H9 (cell line): ENCODE data around the gene SDC3. TPM values are rescaled to one million over a fixed set of nuclear protein-coding genes. Genes with fewer than 3 reads are reported as not detected.
A peak's percentile ranks its signal among the peaks of the same experiment; 100 is the strongest.

ENCODE experiments used
- DNase-seq: peaks from one replicate; pipeline ENCODE4 v3.0.0-alpha.2; 2017
- H2AFZ ChIP-seq: one replicate; pipeline ENCODE4 v1.6.1; 2013; ENCODE audit warnings: mild to moderate bottlenecking, low read length, control low read depth, moderate library complexity
- H2AK5ac ChIP-seq: 2 replicates; pipeline ENCODE4 v1.6.1; 2013; ENCODE audit warnings: low read length, control low read depth, mixed read lengths; ENCODE audit not compliant: insufficient read length
- H2BK120ac ChIP-seq: one replicate; pipeline ENCODE4 v1.6.1; 2013; ENCODE audit warnings: low read depth, mild to moderate bottlenecking, low read length, control low read depth, inconsistent platforms; ENCODE audit not compliant: poor library complexity, severe bottlenecking
- H2BK12ac ChIP-seq: 2 replicates; pipeline ENCODE4 v1.6.1; 2013; ENCODE audit warnings: low read length, control low read depth, mixed read lengths, low read depth; ENCODE audit not compliant: insufficient read length
- H2BK15ac ChIP-seq: 2 replicates; pipeline ENCODE4 v1.6.1; 2013; ENCODE audit warnings: low read depth, low read length, control low read depth
- H2BK20ac ChIP-seq: one replicate; pipeline ENCODE4 v1.6.1; 2013; ENCODE audit warnings: low read depth, mild to moderate bottlenecking, low read length, control low read depth, inconsistent platforms; ENCODE audit not compliant: poor library complexity, severe bottlenecking
- H2BK5ac ChIP-seq: 2 replicates; pipeline ENCODE4 v1.6.1; 2013; ENCODE audit warnings: low read length, control low read depth, mixed read lengths; ENCODE audit not compliant: insufficient read length
- H3K14ac ChIP-seq: 2 replicates; pipeline ENCODE4 v1.6.1; 2013; ENCODE audit warnings: low read length, control low read depth; ENCODE audit not compliant: insufficient read depth
- H3K18ac ChIP-seq: 2 replicates; pipeline ENCODE4 v1.6.1; 2013; ENCODE audit warnings: low read depth, mild to moderate bottlenecking, mixed read lengths, low read length, control low read depth; ENCODE audit not compliant: insufficient read length
- H3K23ac ChIP-seq: 2 replicates; pipeline ENCODE4 v1.6.1; 2013; ENCODE audit warnings: low read length, control low read depth, mixed read lengths, low read depth; ENCODE audit not compliant: insufficient read length
- H3K23me2 ChIP-seq: 2 replicates; pipeline ENCODE4 v1.6.1; 2013; ENCODE audit warnings: low read depth, mild to moderate bottlenecking, mixed read lengths, low read length, control low read depth; ENCODE audit not compliant: insufficient read length, poor library complexity, severe bottlenecking
- H3K27ac ChIP-seq: 2 replicates; pipeline ENCODE4 v1.5.1; 2013; ENCODE audit warnings: low read length, control low read depth, mixed read lengths, low read depth; ENCODE audit not compliant: insufficient read length
- H3K27me3 ChIP-seq: 2 replicates; pipeline ENCODE4 v1.6.1; 2013; ENCODE audit warnings: low read length, control low read depth, inconsistent platforms; ENCODE audit not compliant: insufficient read depth
- H3K4ac ChIP-seq: 2 replicates; pipeline ENCODE4 v1.6.1; 2013; ENCODE audit warnings: low read depth, mild to moderate bottlenecking, control low read depth, inconsistent platforms, low read length, moderate library complexity
- H3K4me1 ChIP-seq: 2 replicates; pipeline ENCODE4 v1.6.1; 2013; ENCODE audit warnings: low read length, control low read depth, inconsistent platforms; ENCODE audit not compliant: insufficient read depth
- H3K4me2 ChIP-seq: 2 replicates; pipeline ENCODE4 v1.6.1; 2013; ENCODE audit warnings: low read length, control low read depth, mixed read lengths; ENCODE audit not compliant: insufficient read length, insufficient read depth
- H3K56ac ChIP-seq: 2 replicates; pipeline ENCODE4 v1.6.1; 2013; ENCODE audit warnings: low read depth, mild to moderate bottlenecking, mixed read lengths, low read length, control low read depth; ENCODE audit not compliant: insufficient read length
- H3K79me1 ChIP-seq: 2 replicates; pipeline ENCODE4 v1.6.1; 2013; ENCODE audit warnings: low read depth, mild to moderate bottlenecking, moderate library complexity, low read length, control low read depth, inconsistent platforms; ENCODE audit not compliant: insufficient read depth, poor library complexity, severe bottlenecking
- H3K79me2 ChIP-seq: 2 replicates; pipeline ENCODE4 v1.6.1; 2013; ENCODE audit warnings: low read length, control low read depth, inconsistent platforms; ENCODE audit not compliant: insufficient read depth
- H3K9ac ChIP-seq: 2 replicates; pipeline ENCODE4 v1.6.1; 2013; ENCODE audit warnings: low read length, control low read depth, mixed read lengths; ENCODE audit not compliant: insufficient read length; ENCODE audit errors: extremely low read depth
- H3K9me3 ChIP-seq: one replicate; pipeline ENCODE4 v1.6.1; 2013; ENCODE audit warnings: low read depth, low read length, inconsistent platforms; ENCODE audit not compliant: control insufficient read depth
- H3T11ph ChIP-seq: one replicate; pipeline ENCODE4 v1.6.1; 2013; ENCODE audit warnings: mild to moderate bottlenecking, low read length, control low read depth, inconsistent platforms
- H4K20me1 ChIP-seq: one replicate; pipeline ENCODE4 v1.6.1; 2013; ENCODE audit not compliant: control insufficient read depth, insufficient read length, insufficient read depth
- H4K5ac ChIP-seq: 2 replicates; pipeline ENCODE4 v1.6.1; 2013; ENCODE audit warnings: low read depth, mild to moderate bottlenecking, mixed read lengths, low read length, control low read depth; ENCODE audit not compliant: insufficient read length
- H4K8ac ChIP-seq: replicated peaks from 2 replicates; pipeline ENCODE4 v1.6.1; 2013; ENCODE audit warnings: low read length, control low read depth, mixed read lengths, low read depth; ENCODE audit not compliant: insufficient read length
- H4K91ac ChIP-seq: 2 replicates; pipeline ENCODE4 v1.6.1; 2013; ENCODE audit warnings: low read depth, mild to moderate bottlenecking, moderate library complexity, mixed read lengths, low read length, control low read depth; ENCODE audit not compliant: insufficient read length
- H3K27ac Mint-ChIP-seq, 3 experiments: 2 replicates in 2 of 3; 3 replicates in 1 of 3; pipeline ENCODE4 v1.8.0; 2020 to 2021; ENCODE audit warnings: mixed read lengths in 3 of 3, mild to moderate bottlenecking in 1 of 3, moderate library complexity in 1 of 3
- H3K27me3 Mint-ChIP-seq: 2 replicates; pipeline ENCODE4 v1.8.0; 2021; ENCODE audit warnings: low read depth, mild to moderate bottlenecking, moderate library complexity, mixed read lengths
- H3K36me3 Mint-ChIP-seq, 3 experiments: 2 replicates in 2 of 3; 3 replicates in 1 of 3; pipeline ENCODE4 v1.8.0; 2020 to 2021; ENCODE audit warnings: low read depth in 3 of 3, mixed read lengths in 3 of 3; ENCODE audit not compliant: insufficient read depth in 1 of 3
- H3K4me1 Mint-ChIP-seq, 2 experiments: 2 replicates each; pipeline ENCODE4 v1.8.0; 2020; ENCODE audit warnings: mixed read lengths in 2 of 2
- H3K4me3 Mint-ChIP-seq, 2 experiments: 2 replicates in 1 of 2; 3 replicates in 1 of 2; pipeline ENCODE4 v1.8.0; 2020 to 2021; ENCODE audit warnings: mild to moderate bottlenecking in 2 of 2, mixed read lengths in 2 of 2, moderate library complexity in 1 of 2
- H3K9me3 Mint-ChIP-seq, 2 experiments: 2 replicates in 1 of 2; 3 replicates in 1 of 2; pipeline ENCODE4 v1.8.0; 2020; ENCODE audit warnings: mild to moderate bottlenecking in 2 of 2, mixed read lengths in 2 of 2, moderate library complexity in 1 of 2
- CTCF ChIP-seq: fragments of 200-600 bp; sonication (generic); conservative IDR thresholded peaks from 3 replicates; pipeline ENCODE4 v1.8.0; 2021; ENCODE audit warnings: antibody characterized with exemption, mild to moderate bottlenecking
- WGBS: extraction: QIAGEN DNeasy Blood & Tissue Kit; methylation state at CpG from one replicate; pipeline ENCODE4 v1.1.7; 2013; ENCODE audit warnings: missing lambda C conversion rate, low lambda C conversion rate, mixed read lengths; ENCODE audit not compliant: insufficient read length; ENCODE audit errors: extremely low coverage; 5-methylcytosine and 5-hydroxymethylcytosine counted together
- total RNA-seq: library from RNA; stranded (reverse); gene quantifications from 2 replicates; pipeline ENCODE4 v1.2.1, GENCODE V29; 2021

The SDC3 gene
- total RNA-seq, 1 experiment from 2014 or later: 25.9 TPM

DNA sequence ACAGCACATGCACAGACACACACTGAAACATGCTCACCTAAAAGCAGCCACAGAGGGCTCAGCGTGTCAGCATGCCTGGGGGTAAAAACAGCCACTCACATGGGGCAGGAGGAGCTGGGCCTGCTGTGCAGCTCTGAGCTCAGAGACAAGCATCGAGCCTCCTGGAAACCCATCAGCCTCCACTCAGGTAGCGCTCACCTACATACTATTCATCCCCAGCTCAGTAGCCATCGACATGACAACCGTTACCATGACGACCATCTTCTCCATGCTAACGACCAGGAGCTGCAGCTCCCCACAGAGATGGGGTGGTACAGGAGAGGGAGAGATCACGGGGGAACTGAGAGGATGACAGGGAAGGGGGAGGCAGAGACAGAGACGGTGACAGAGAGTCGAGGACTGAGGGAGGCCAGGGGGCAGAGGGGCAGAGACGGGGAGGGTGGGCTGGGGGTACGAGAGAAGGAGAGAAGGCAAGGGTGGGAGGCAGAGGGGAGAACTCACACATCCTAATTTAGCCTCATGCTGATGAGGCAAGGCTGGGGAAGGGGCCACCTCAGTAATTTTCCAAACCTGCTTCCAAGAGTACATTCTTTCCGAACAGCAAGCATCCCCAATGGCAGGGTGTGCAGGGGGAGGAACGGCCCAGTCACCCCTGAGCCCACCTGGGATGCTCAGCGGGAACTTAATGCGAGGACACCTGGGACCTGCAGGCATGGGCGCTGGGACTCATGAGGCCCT lies 28.4 kb downstream of the SDC3 start:
- H3K9me3 Mint-ChIP-seq: no peaks in the 10 kb centered on the region
- no peak overlapping the region for H3K14ac ChIP-seq
- H2BK5ac ChIP-seq: no peak overlapping the region
- H3K79me2 ChIP-seq: no peaks in the 10 kb centered on the region
- H2AFZ ChIP-seq: no peak overlapping the region
- no peak overlapping the region for H2BK12ac ChIP-seq
- H3K27ac ChIP-seq: no peak overlapping the region
- H3K36me3 Mint-ChIP-seq: no peaks in the 10 kb centered on the region; a peak in 1 of 7 replicates
- no peak overlapping the region for H3K18ac ChIP-seq
- H3K79me1 ChIP-seq: no peaks in the 10 kb centered on the region
- no peak overlapping the region for H3K4me2 ChIP-seq
- H3K56ac ChIP-seq: no peak overlapping the region
- no CpG with 5 or more reads among the region's 17 CpGs for WGBS
- no peaks in the 10 kb centered on the region for H3K23me2 ChIP-seq
- H2AK5ac ChIP-seq: no peak overlapping the region
- no peak overlapping the region for H4K91ac ChIP-seq
- H3K4me1 ChIP-seq: peaks cover 4% of the 10 kb centered on the region; the same call in 1 of the 2 replicates
- H2BK20ac ChIP-seq: no peak overlapping the region
- no peaks in the 10 kb centered on the region for H3K27me3 ChIP-seq
- H3K27me3 Mint-ChIP-seq: no peaks in the 10 kb centered on the region
- no peak overlapping the region for H3K9ac ChIP-seq
- no peak overlapping the region for H4K8ac ChIP-seq
- no peak overlapping the region for H3K23ac ChIP-seq
- peaks cover 29 to 44% of the 10 kb centered on the region in 2 experiments for H3K4me1 Mint-ChIP-seq
- TF ChIP-seq CTCF: no peak
- H3K4ac ChIP-seq: no peak overlapping the region
- no peak overlapping the region for H3K4me3 Mint-ChIP-seq
- no peaks in the 10 kb centered on the region for H3K9me3 ChIP-seq
- H2BK15ac ChIP-seq: no peak overlapping the region
- H4K5ac ChIP-seq: no peak overlapping the region
- peak overlapping the region in 1 of 3 experiments; percentile 30; a peak in 1 of 7 replicates for H3K27ac Mint-ChIP-seq
- DNase-seq: peak; percentile 59
- no peak overlapping the region for H3T11ph ChIP-seq
- H4K20me1 ChIP-seq: no peaks in the 10 kb centered on the region
- no peak overlapping the region for H2BK120ac ChIP-seq
